ENCODE results near the gene HDLBP. TPM values are rescaled to one million over a fixed set of nuclear protein-coding genes. Genes with fewer than 3 reads are reported as not detected.

Gene HDLBP
- total RNA-seq, 2 experiments from 2014 or later = 293 to 310 TPM

- POLR2A ChIA-PET = no interaction called here
- CTCF ChIA-PET = no interaction called here
Observed at GRCh38 chr2:241235859-241236593, 79.4 kb downstream of the HDLBP start.

GRCh38 chr2:241234962-241235740 is 80.3 kb downstream of the HDLBP start:
- ChIA-PET POLR2A (no interaction called here), CTCF (no interaction called here)

GRCh38 chr2:241234066-241234790 is 81.2 kb downstream of the HDLBP start:
- ChIA-PET CTCF (interaction anchor here (0.6 kb wide), 1 partner anchor 990 kb away, joined by 3 read pairs; no protein-coding TSS in a partner anchor), POLR2A (no interaction called here)

GRCh38 chr2:241232736-241233575 is 82.5 kb downstream of the HDLBP start:
- POLR2A ChIA-PET = no interaction called here

GRCh38 chr2:241230435-241230834 is 85.0 kb downstream of the HDLBP start:
- CTCF ChIA-PET = no interaction called here
- POLR2A ChIA-PET = no interaction called here

More at GRCh38 chr2:241232736-241233575, 82.5 kb downstream of the HDLBP start:
- CTCF ChIA-PET = no interaction called here

- ChIA-PET CTCF (interaction anchor here (0.9 kb wide), 1 partner anchor 121 kb away, joined by 3 read pairs; no protein-coding TSS in a partner anchor), POLR2A (no interaction called here)
Observed at GRCh38 chr2:241229563-241230401, 85.7 kb downstream of the HDLBP start.

- CTCF ChIA-PET = interaction anchor here (0.9 kb wide), 1 partner anchor 121 kb away, joined by 3 read pairs; no protein-coding TSS in a partner anchor
- POLR2A ChIA-PET = interaction anchor here (0.6 kb wide), 1 partner anchor 13 kb away, joined by 10 read pairs; no protein-coding TSS in a partner anchor
Observed at GRCh38 chr2:241228860-241229516, 86.5 kb downstream of the HDLBP start.

- CTCF ChIA-PET = interaction anchor here (0.9 kb wide), 1 partner anchor 122 kb away, joined by 3 read pairs; no protein-coding TSS in a partner anchor
Observed at GRCh38 chr2:241228081-241228859, 87.2 kb downstream of the HDLBP start.

GRCh38 chr2:241227594-241227993 is 87.9 kb downstream of the HDLBP start:
- POLR2A ChIA-PET = no interaction called here

More at GRCh38 chr2:241228081-241228859, 87.2 kb downstream of the HDLBP start:
- POLR2A ChIA-PET = interaction anchor here (0.6 kb wide), 1 partner anchor 13 kb away, joined by 10 read pairs; no protein-coding TSS in a partner anchor

GRCh38 chr2:241226723-241227572 is 88.5 kb downstream of the HDLBP start:
- ChIA-PET CTCF (no interaction called here), POLR2A (no interaction called here)

More at GRCh38 chr2:241227594-241227993, 87.9 kb downstream of the HDLBP start:
- CTCF ChIA-PET = no interaction called here

- POLR2A ChIA-PET = no interaction called here
- CTCF ChIA-PET = no interaction called here
Observed at GRCh38 chr2:241225983-241226382, 89.5 kb downstream of the HDLBP start.

- ChIA-PET CTCF (no interaction called here), POLR2A (no interaction called here)
Observed at GRCh38 chr2:241225545-241225944, 89.9 kb downstream of the HDLBP start.

GRCh38 chr2:241224851-241225438 is 90.5 kb downstream of the HDLBP start:
- CTCF ChIA-PET = no interaction called here
- POLR2A ChIA-PET = no interaction called here

GRCh38 chr2:241224018-241224850 is 91.2 kb downstream of the HDLBP start:
- POLR2A ChIA-PET = no interaction called here
- CTCF ChIA-PET = no interaction called here

Measured in activated CD8-positive, alpha-beta memory T cell treated with anti-CD3 and anti-CD28 coated beads for 36 hours (primary cell).